Fibroblast of skin of left biceps (primary cell): ENCODE measurements around the gene NLGN4Y.

ENCODE experiments used
- DNase-seq, 2 experiments: peaks; one replicate each; pipeline ENCODE4 v3.0.0-alpha.2; 2013; ENCODE audit warnings: low read depth in 2 of 2

Gene NLGN4Y

GRCh38 chrY:14644157-14644952, 120.0 kb downstream of the NLGN4Y start:
- DNase-seq: peak; percentile 74 to 75

GRCh38 chrY:14679181-14679580, 154.9 kb downstream of the NLGN4Y start:
- DNase-seq: no peak

- peak; percentile 50 to 58 for DNase-seq
These were observed 170.2 kb downstream of the NLGN4Y start for GRCh38 chrY:14694543-14694942.

- DNase-seq: peak in 1 of 2 experiments; percentile 2
These were observed 183.8 kb downstream of the NLGN4Y start for GRCh38 chrY:14708158-14708557.

GRCh38 chrY:14741596-14741995, 217.3 kb downstream of the NLGN4Y start:
- no peak for DNase-seq

- peak; percentile 6 to 18 for DNase-seq
These were observed 224.0 kb downstream of the NLGN4Y start for GRCh38 chrY:14748329-14748728.

- DNase-seq: no peak
These were observed 231.2 kb downstream of the NLGN4Y start for GRCh38 chrY:14755571-14755970.

- no peak for DNase-seq
These were observed 238.6 kb downstream of the NLGN4Y start for GRCh38 chrY:14762903-14763302.

- no peak for DNase-seq
These were observed 239.3 kb downstream of the NLGN4Y start for GRCh38 chrY:14763600-14763999.

GRCh38 chrY:14778208-14778607, 253.9 kb downstream of the NLGN4Y start:
- DNase-seq: no peak

GRCh38 chrY:14793104-14793503, 268.8 kb downstream of the NLGN4Y start:
- DNase-seq: no peak

- no peak for DNase-seq
These were observed 269.3 kb downstream of the NLGN4Y start for GRCh38 chrY:14793674-14794073.

GRCh38 chrY:14798010-14798409, 273.7 kb downstream of the NLGN4Y start:
- DNase-seq: no peak

- no peak for DNase-seq
These were observed 276.8 kb downstream of the NLGN4Y start for GRCh38 chrY:14801096-14801495.

- no peak for DNase-seq
These were observed 277.8 kb downstream of the NLGN4Y start for GRCh38 chrY:14802125-14802524.

- no peak for DNase-seq
These were observed 279.7 kb downstream of the NLGN4Y start for GRCh38 chrY:14804041-14804440.

- DNase-seq: no peak
These were observed 294.1 kb downstream of the NLGN4Y start for GRCh38 chrY:14818452-14818851.

GRCh38 chrY:14822201-14822600, 297.9 kb downstream of the NLGN4Y start:
- DNase-seq: peak; percentile 89 to 90

GRCh38 chrY:14822906-14823305, 298.6 kb downstream of the NLGN4Y start:
- DNase-seq: peak in 1 of 2 experiments; percentile 18

- DNase-seq: no peak
These were observed 300.3 kb downstream of the NLGN4Y start for GRCh38 chrY:14824583-14824982.

GRCh38 chrY:14825728-14826127, 301.4 kb downstream of the NLGN4Y start:
- no peak for DNase-seq

- peak; percentile 57 to 62 for DNase-seq
These were observed 304.2 kb downstream of the NLGN4Y start for GRCh38 chrY:14828531-14828930.

GRCh38 chrY:14829366-14829885, 305.1 kb downstream of the NLGN4Y start:
- DNase-seq: peak; percentile 19 to 24
